Measurements from ENCODE around the gene USP37. TPM values are rescaled to one million over a fixed set of nuclear protein-coding genes. Genes with fewer than 3 reads are reported as not detected.

USP37 gene, protein sequence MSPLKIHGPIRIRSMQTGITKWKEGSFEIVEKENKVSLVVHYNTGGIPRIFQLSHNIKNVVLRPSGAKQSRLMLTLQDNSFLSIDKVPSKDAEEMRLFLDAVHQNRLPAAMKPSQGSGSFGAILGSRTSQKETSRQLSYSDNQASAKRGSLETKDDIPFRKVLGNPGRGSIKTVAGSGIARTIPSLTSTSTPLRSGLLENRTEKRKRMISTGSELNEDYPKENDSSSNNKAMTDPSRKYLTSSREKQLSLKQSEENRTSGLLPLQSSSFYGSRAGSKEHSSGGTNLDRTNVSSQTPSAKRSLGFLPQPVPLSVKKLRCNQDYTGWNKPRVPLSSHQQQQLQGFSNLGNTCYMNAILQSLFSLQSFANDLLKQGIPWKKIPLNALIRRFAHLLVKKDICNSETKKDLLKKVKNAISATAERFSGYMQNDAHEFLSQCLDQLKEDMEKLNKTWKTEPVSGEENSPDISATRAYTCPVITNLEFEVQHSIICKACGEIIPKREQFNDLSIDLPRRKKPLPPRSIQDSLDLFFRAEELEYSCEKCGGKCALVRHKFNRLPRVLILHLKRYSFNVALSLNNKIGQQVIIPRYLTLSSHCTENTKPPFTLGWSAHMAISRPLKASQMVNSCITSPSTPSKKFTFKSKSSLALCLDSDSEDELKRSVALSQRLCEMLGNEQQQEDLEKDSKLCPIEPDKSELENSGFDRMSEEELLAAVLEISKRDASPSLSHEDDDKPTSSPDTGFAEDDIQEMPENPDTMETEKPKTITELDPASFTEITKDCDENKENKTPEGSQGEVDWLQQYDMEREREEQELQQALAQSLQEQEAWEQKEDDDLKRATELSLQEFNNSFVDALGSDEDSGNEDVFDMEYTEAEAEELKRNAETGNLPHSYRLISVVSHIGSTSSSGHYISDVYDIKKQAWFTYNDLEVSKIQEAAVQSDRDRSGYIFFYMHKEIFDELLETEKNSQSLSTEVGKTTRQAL
- 6.0 and 7.4 TPM in 2 replicates for total RNA-seq (2014; rRNA removed; shearing (Covaris generic))
- polyA plus RNA-seq (2015; cell fraction: cytosol; rRNA removed): 3.5 and 3.7 TPM in 2 replicates
- polyA plus RNA-seq (2015; cell fraction: nucleus; rRNA removed): 8.0 and 10.4 TPM in 2 replicates

DNA sequence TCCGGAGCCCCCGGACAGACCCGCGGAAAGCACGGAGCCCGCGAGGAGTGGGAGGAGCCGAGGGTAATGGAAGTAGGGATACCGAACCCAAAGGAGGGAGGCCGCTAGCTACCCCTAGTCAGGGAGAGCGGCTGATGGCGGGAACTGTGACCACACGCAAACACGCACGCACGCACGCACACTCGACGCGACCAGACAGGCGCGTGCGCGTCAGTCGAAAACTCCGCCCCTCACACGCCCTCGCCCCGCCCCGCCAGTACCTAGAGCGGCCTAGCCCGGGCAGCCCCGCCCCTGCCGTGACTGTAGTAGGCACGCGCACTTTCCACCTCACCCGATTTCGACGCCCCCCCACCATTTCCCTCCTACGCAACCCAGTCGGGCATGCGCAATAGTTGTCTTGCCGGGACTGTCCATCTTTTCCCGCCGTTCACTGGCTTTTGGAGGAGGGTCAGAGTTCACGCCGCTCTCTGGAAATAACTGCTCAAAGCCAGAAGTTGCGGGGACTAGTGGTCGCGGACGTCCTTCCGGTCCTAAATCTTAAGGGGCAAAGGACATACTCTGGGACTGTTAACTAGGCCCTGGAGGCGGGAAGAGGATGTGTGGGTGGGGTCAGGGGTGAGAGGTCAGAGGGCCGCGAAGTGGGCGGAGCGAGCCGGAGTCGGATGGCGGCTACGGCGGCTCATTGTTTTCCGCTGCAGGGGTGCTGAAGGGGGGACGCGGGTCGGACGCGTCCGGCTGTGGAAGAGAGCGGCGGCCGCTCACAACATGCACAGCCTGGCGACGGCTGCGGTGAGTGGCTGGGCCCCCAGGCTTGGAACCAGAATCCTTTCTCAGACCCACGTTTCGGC lies at the start of gene USP37, which contains the start of gene CNOT9:
Gene USP37 (minus strand): TSS at position 162 of the 848 bp plus-strand sequence. CDS start 9,698 bp downstream, outside the sequence.
Gene CNOT9 (plus strand): TSS at position 650 of the 848 bp plus-strand sequence. CDS start 116 bp downstream, at position 766.
- in situ Hi-C loops (cut with HindIII; ENCODE audit: low pct_unique_long_range_greater_than_20kb, low sequenced_read_pairs): no loop called here
- DNase-seq (ENCODE audit: low read depth, low spot score): peak; percentile 97

DNA sequence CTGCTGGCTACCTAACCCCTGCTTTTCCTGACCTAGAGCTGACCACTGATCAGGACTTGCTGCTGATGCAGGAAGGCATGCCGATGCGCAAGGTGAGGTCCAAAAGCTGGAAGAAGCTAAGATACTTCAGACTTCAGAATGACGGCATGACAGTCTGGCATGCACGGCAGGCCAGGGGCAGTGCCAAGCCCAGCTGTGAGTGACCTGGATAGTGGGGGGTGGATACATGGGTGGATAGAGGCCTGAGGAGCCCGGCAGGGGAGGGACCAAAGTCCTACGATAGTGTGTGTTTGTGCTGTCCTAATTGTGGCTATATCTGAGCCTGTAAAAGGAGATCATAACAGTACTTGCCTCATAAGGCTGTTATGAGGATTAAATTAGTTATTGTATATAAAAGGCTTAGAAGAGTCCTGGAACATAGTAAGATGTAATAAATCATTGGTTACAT lies 47.7 kb upstream of the USP37 start:
- DNase-seq (ENCODE audit: low read depth, low spot score): no peak

DNA sequence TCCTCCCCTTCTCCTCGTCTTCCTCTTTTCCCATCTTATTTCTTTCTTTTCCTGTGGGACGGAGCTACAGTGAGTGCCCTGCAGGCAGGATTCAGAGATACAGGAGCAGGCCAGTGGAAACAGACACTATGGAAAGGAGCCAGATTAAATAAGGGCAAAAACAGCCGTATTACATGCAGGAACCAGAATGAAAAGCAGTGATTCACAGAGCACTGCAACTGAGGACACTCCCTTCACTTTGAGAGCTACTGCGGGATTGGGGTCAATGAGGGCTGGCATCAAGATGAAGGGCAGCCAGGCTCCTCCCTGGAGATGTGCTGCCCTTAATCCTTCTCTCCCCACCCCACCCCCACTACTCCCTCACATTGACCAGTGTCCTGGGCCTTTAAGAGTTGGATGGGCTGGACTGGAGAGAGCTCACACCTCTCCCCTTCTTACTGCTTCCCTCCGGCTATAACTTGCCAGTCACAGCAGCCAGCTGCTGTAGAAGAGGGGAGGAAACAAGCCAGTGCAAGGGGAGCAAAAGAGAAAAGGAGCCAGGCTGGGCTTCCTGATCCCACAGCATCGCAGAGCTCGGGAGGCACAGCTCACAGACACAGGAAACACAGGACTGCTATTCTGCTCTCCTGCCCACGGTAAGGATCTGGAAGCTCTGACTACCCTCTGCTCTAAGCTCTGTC lies 39.4 kb upstream of the USP37 start, which contains the start of gene PLCD4:
Gene PLCD4 (plus strand): TSS at position 464 of the 680 bp plus-strand sequence. CDS start 7,841 bp downstream, outside the sequence.
- in situ Hi-C loops (cut with HindIII; ENCODE audit: low pct_unique_long_range_greater_than_20kb, low sequenced_read_pairs): no loop called here
- DNase-seq (ENCODE audit: low read depth, low spot score): peak; percentile 49

More for the DNA sequence above, 47.7 kb upstream of the USP37 start:
- in situ Hi-C loops (cut with HindIII; ENCODE audit: low pct_unique_long_range_greater_than_20kb, low sequenced_read_pairs): no loop called here

DNA sequence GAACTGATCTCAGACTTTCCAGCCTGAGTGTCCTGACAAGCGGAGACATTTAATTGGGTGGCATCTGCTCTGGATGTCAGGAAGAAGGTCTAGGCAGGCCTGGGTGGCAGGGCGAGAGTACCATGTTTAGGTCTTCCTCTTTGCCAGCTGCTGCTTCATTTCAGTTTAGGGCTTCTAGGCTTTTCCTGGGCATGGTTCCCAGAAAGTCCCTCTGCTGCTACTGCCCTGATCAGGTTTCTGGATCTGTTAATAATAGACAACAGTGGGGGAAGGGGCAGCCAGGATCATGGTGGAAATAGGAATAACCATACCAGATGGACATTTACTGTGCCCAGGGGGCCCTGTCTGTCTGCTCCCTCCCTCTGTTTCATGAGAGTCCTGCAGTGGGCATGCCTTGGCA lies 37.3 kb upstream of the USP37 start:
- in situ Hi-C loops (cut with HindIII; ENCODE audit: low pct_unique_long_range_greater_than_20kb, low sequenced_read_pairs): no loop called here
- no peak for DNase-seq (ENCODE audit: low read depth, low spot score)

DNA sequence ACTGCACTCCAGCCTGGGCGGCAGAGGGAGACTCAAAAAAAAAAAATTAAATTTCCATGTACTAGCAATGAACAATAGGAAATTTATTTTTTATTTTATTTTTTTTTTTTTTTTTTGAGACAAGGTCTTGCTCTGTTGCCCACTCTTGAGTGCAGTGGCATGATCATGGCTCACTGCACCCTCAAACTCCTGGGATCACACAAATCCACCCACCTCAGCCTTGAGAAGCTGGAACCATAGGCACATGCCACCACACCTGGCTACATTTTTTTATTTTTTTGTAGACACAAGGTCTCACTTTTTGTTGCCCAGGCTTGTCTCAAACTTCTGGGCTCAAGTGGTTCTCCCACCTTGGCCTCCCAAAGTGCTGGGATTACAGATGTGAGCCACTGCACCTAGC lies 17.4 kb upstream of the USP37 start:
- in situ Hi-C loops (cut with HindIII; ENCODE audit: low pct_unique_long_range_greater_than_20kb, low sequenced_read_pairs): no loop called here
- no peak for DNase-seq (ENCODE audit: low read depth, low spot score)

DNA sequence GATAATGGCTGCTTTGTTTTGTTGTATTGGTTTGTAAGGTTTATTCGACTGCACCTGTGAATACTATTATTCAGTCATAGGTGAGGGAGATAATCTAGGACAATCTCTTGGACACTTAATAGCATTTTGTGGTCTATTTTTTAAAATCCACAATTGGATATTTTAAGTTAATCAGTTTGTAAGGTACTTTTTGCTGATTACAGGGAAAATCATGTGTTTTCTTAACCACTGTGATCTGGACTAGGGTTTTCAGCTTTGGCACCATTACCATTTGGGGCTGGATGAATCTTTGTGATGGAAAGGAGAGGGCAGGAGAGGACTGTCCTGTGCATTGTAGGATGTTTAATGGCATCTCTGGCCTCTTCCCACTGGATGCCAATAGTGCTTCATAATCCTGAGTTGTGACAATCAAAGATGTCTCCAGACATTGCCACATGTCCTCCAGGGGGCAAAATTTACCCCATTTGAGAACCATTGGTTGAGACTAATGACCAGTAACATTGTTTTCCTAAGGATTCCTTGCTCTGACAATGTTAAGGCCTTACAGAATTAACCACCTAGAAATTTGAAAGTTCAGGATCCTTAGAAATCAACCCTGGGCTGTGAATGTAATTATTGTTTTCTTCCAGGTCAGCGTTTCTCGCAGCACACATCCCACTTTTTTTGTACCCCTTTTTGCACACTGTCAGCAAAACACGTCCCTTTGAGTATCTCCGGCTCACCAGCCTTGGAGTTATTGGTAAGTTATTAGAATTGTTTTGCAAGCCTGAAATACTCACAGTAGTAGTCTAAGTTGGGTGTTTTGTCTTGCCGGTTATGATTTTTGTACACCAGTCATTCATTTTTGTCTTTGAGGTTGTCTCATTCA lies 16.1 kb upstream of the USP37 start:
- DNase-seq (ENCODE audit: low read depth, low spot score): peak; percentile 33
- in situ Hi-C loops (cut with HindIII; ENCODE audit: low pct_unique_long_range_greater_than_20kb, low sequenced_read_pairs): no loop called here

DNA sequence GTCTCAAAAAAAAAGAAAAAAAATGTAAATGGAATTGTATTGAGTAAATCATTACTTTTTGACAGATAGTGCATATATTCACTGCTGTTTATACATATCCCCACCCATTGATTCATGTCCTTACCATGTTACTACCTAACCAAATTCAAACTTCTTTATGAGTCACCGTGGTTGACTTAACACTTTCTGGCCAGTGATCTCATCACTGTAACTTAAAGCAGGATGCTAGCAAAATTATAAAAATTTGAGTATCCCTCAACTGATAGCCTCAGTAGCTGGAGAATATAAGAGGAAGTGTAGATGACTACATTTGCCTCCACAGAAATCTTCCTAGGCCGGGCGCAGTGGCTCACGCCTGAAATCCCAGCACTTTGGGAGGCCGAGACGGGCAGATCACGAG lies 13.9 kb upstream of the USP37 start:
- in situ Hi-C loops (cut with HindIII; ENCODE audit: low pct_unique_long_range_greater_than_20kb, low sequenced_read_pairs): no loop called here
- no peak for DNase-seq (ENCODE audit: low read depth, low spot score)

DNA sequence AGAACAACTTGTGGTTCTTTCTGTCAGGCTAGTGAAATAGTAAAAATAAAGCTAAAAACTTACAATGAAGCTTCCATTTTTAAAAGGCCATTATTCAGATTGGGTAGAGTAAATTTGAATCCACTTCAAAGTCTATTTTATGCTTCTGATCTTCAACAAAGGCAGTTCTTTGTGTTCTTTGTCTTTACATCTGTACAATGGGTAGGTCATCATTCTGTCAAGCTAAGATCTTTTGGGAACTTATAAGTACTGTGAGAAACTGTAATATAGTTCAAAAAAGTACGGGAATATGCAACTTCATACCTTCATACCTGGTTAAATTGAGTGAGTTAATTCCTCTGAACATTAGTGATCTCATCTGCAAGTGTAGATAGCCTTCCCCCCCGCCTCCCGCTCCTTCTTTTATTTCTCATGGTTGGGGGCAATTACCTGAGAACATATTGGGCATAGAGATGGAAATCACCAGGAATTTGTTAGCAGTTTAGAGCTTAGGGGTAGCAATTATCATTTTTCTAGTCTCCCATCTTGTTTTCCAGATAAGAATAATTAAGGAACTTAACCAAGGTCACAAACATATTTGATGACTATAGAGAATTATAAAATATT lies 10.2 kb upstream of the USP37 start:
- DNase-seq (ENCODE audit: low read depth, low spot score): no peak
- in situ Hi-C loops (cut with HindIII; ENCODE audit: low pct_unique_long_range_greater_than_20kb, low sequenced_read_pairs): no loop called here

DNA sequence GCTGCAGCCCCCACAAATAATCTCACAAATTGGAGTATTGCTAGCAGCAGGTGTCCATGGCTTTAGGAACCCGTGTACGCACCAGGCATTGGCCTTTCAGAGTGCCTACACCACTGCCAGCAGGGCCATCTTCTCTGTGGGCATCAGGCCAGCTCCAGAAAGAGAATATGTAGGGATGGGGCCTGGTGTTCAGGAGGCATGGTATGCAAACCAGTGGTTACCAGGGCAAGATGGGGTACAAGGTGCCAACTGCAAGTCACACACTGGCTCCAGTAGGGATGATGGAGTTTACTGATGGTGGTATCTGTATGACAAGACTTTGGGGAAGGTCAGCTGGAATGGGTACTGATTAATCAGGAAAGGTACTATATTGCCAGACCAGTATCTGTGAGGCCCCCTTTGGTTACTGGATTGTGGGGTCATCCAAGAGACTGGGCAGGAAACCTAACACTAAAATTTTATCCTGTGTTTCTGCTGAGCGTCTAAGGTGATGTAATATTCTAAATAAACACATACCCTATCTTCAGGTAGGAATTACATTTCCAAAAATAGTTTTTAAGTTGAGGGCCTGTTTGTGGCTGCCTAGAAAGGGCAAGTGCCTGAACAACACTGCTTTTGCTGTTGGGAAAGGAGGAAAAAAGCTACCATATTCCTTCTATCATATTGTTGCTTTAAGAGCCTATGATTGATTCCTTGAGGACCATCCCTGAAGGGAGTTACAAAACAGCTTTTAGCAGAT lies 9.5 kb upstream of the USP37 start:
- in situ Hi-C loops (cut with HindIII; ENCODE audit: low pct_unique_long_range_greater_than_20kb, low sequenced_read_pairs): no loop called here
- no peak for DNase-seq (ENCODE audit: low read depth, low spot score)

DNA sequence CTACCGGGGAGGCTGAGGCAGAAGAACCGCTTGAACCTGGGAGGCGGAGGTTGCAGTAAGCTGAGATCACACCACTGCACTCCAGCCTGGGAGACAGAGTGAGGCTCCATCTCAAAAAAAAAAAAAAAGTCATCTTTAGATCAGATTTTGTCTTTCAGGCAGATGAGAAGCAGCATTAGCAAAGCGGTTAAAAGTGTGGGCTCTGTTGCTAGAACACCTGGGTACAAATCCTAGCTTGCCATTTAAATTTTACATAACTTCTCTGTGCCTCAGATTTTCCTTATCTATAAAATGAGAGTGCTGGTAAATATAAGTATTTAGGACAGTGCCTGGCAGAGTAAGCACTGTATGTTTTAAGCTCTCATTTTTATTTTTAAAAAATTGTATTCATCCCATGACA lies 8.7 kb upstream of the USP37 start:
- in situ Hi-C loops (cut with HindIII; ENCODE audit: low pct_unique_long_range_greater_than_20kb, low sequenced_read_pairs): no loop called here
- DNase-seq (ENCODE audit: low read depth, low spot score): no peak

DNA sequence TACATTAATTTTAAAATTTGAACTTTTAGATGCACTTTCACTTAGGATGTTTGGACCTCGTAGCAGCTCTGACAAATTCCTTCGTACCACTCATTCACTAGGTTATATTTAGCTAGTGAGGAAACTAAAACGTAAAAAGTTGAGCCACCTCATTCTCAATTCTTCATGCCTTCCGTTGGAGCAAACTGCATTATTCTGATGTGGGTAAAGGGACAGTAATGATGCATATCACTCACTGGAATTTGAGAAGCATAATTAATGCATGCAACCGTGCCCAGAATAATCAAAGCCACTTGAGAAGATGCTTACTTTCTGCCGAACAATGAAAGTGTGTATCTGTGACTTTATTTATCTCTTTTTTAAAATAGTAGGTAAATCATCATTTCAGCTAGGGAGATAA lies 2.7 kb upstream of the USP37 start:
- no peak for DNase-seq (ENCODE audit: low read depth, low spot score)
- in situ Hi-C loops (cut with HindIII; ENCODE audit: low pct_unique_long_range_greater_than_20kb, low sequenced_read_pairs): no loop called here

DNA sequence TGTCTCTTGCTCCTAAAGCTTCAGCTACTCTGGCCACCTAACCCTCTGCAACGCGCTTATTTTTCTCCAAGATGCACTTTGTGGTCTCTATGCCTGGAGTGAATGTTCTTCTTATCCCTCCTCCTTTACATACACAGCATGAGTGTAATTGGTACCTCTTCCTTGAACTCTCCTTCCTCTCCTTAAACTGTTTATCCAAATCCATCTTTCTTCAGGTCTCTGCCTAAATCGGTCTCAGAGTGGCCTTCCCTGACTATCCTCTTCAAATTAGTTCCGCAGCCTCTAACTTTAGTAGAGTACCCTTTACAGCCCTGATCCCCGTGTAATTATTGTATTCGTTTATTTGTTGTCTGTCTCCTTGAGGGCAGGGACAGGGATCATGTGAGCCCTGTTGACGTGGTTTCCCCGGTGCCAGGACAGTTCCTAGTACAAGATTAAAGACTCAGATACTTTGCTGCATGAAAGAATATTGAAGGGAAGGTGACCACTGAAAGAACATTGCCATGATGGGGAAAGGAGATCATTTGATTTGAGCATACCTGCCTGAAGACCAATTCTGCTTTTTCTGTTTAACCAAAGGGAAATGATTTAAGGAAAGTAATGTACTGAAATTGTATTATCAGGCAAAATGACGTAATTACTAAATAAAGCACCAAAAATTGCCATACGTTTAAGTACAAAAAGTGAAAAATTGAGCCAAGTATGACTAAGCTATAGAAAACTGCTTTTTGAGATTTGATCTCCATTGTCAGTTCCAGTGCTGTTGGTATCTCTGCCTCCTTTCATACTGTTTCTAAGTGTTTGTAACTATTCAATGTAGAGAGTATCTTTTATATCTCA lies 1.7 kb upstream of the USP37 start:
- peak; percentile 59 for DNase-seq (ENCODE audit: low read depth, low spot score)
- in situ Hi-C loops (cut with HindIII; ENCODE audit: low pct_unique_long_range_greater_than_20kb, low sequenced_read_pairs): no loop called here

DNA sequence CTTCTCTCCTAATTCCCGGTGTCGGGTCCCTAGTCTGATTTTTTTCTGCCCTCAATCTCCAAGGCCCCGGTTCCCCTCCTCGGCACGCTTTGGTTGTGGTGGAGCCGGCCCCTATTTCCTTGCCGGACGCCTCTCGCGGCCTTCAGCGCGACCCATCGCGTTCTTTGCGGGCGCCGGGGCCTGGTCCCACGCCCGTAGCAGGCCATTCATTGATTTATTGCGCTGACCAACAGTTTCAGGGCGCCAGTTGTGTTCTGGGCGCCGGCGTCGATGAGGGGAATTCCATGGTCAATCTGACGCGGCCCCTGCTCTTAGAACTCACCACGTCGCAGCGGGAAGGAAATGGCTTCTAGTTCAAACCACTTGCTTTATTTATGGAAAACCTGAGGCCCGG lies 884 bp upstream of the USP37 start:
- DNase-seq (ENCODE audit: low read depth, low spot score): peak; percentile 43
- in situ Hi-C loops (cut with HindIII; ENCODE audit: low pct_unique_long_range_greater_than_20kb, low sequenced_read_pairs): no loop called here

DNA sequence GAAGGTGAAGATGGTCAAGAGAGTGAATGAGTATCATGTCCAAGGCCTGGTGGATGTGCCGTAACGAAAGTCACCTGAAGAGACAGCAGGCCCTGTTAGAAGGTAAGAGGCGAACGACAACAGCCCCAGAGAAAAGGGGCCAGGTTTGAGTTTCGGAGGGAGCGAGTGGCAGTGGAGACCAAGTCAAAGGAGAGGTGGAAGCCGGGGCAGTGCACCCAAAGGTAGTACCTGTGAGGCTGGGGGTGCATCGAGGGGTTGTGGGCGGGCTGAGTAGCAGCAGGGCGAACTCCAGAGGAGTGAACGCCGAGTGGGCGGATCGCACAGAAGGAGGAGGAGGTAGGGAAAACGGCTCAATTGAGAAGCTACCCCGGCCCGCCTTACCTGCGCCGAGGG lies 358 bp downstream of the USP37 start:
- in situ Hi-C loops (cut with HindIII; ENCODE audit: low pct_unique_long_range_greater_than_20kb, low sequenced_read_pairs): no loop called here
- no peak for DNase-seq (ENCODE audit: low read depth, low spot score)
